PC-9 (cell line): ENCODE measurements around the gene HLA-DMB. TPM values are rescaled to one million over a fixed set of nuclear protein-coding genes. Genes with fewer than 3 reads are reported as not detected.
A peak's percentile ranks its signal among the peaks of the same experiment; 100 is the strongest.

Experiments
- BruUV-seq: library from RNA; stranded (reverse); fragments of 400-500 nt; replicated peaks from 2 replicates; lab custom pipeline; 2021; lab: Mats Ljungman, UMichigan
- CTCF ChIA-PET: fragments of 300-600 bp; sonication (Branson Sonifier 250); formaldehyde crosslinking; loops from one replicate; lab custom pipeline; 2022; ENCODE audit warnings: antibody characterized with exemption; lab: Charles Lee
- POLR2A ChIA-PET: fragments of 300-600 bp; sonication (Branson Sonifier 250); formaldehyde crosslinking; loops from one replicate; lab custom pipeline; 2022; ENCODE audit warnings: antibody characterized with exemption; ENCODE audit not compliant: unreplicated experiment; lab: Charles Lee
- DNase-seq, 2 experiments: peaks; one replicate each; pipeline versions ENCODE4 v3.0.0 to v3.0.0-alpha.2; 2015 to 2022; ENCODE audit warnings: mixed read lengths in 1 of 2
- H2AFZ ChIP-seq: fragments of 200-600 bp; sonication (generic); 2 replicates; pipeline ENCODE4 v1.8.1; 2017; ENCODE audit warnings: antibody characterized with exemption
- H3F3A ChIP-seq: fragments of 200-600 bp; sonication (generic); 2 replicates; pipeline ENCODE4 v1.8.1; 2017; ENCODE audit warnings: antibody characterized with exemption, mild to moderate bottlenecking, low read depth; ENCODE audit not compliant: insufficient read depth
- H3K27ac ChIP-seq: fragments of 200-600 bp; sonication (generic); 2 replicates; pipeline ENCODE4 v1.6.1; 2016; ENCODE audit warnings: mixed run types
- H3K27me3 ChIP-seq: fragments of 200-600 bp; sonication (generic); 2 replicates; pipeline ENCODE4 v1.6.1; 2016; ENCODE audit warnings: low read depth, mixed run types; ENCODE audit not compliant: insufficient read depth
- H3K36me3 ChIP-seq: fragments of 200-600 bp; sonication (generic); 2 replicates; pipeline ENCODE4 v1.6.1; 2016; ENCODE audit warnings: low read depth, mixed run types
- H3K4me1 ChIP-seq: fragments of 200-600 bp; sonication (generic); replicated peaks from 2 replicates; pipeline ENCODE4 v1.6.1; 2016; ENCODE audit warnings: mixed run types; ENCODE audit not compliant: insufficient read depth
- H3K4me2 ChIP-seq: fragments of 200-600 bp; sonication (generic); 2 replicates; pipeline ENCODE4 v1.6.1; 2017; ENCODE audit warnings: mixed run types
- H3K4me3 ChIP-seq: fragments of 200-600 bp; sonication (generic); 2 replicates; pipeline ENCODE4 v1.6.1; 2016; ENCODE audit warnings: mixed run types
- H3K79me2 ChIP-seq: fragments of 200-600 bp; sonication (generic); 2 replicates; pipeline ENCODE4 v1.6.1; 2017; ENCODE audit warnings: low read depth, mixed run types
- H3K9me2 ChIP-seq: fragments of 200-600 bp; sonication (generic); 2 replicates; pipeline ENCODE4 v1.8.1; 2017; ENCODE audit warnings: mild to moderate bottlenecking; ENCODE audit not compliant: insufficient read depth
- H3K9me3 ChIP-seq: fragments of 200-600 bp; sonication (generic); 2 replicates; pipeline ENCODE4 v1.8.1; 2016; ENCODE audit warnings: low read depth; ENCODE audit not compliant: insufficient read depth
- H4K20me1 ChIP-seq: fragments of 200-600 bp; sonication (generic); 2 replicates; pipeline ENCODE4 v1.8.1; 2017; ENCODE audit not compliant: insufficient read depth
- EZH2 ChIP-seq: fragments of 200-600 bp; sonication (generic); IDR thresholded peaks from 2 replicates; pipeline ENCODE4 v1.8.0; 2017; ENCODE audit warnings: antibody characterized with exemption, low read depth
- intact Hi-C: fragments of 100-400 bp; cut with micrococcal nuclease; formaldehyde crosslinking; loops from one replicate; pipeline ENCODE4 v1.10.0; 2022; ENCODE audit not compliant: unreplicated experiment
- total RNA-seq: library from RNA; stranded (reverse); gene quantifications from 2 replicates; pipeline ENCODE4 v1.2.3, GENCODE V29; 2021
- TF ChIP-seq, protein P1 (sequence below): fragments of 200-600 bp; sonication (generic); conservative IDR thresholded peaks from 2 replicates; pipeline ENCODE4 v1.6.1; 2017; ENCODE audit warnings: mixed run types, antibody characterized with exemption, mild to moderate bottlenecking, moderate library complexity

HLA-DMB gene
- total RNA-seq, 1 experiment from 2014 or later = 1.1 TPM

DNA sequence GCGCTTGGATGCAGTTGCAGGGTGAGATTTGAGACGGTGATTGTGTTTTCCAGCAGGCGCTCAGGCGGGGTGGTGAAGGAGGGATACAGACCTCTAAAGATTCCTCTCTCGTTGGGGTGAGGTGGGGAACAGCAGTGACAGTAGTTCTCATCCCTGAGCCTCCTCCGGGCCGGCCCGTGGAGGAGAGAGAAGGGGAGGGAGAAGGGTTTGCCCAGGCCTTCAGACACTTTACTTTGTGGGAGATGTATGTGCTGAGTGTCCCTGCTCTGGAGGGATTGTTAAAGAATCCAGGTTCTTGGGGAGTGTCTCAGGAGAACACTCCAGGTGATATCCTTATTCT lies 45.9 kb downstream of the HLA-DMB start:
- no peak for DNase-seq
- Histone ChIP-seq H3F3A (no peaks in the 10 kb centered on the region; the same call in 1 of the 2 replicates), H3K4me1 (peaks cover 12% of the 10 kb centered on the region), H3K79me2 (peaks cover 14% of the 10 kb centered on the region), H3K9me3 (no peaks in the 10 kb centered on the region), H4K20me1 (no peaks in the 10 kb centered on the region), H3K36me3 (no peaks in the 10 kb centered on the region), H2AFZ (peak overlapping the region; percentile 96), H3K27me3 (no peaks in the 10 kb centered on the region), H3K9me2 (no peaks in the 10 kb centered on the region), H3K27ac (no peak overlapping the region), H3K4me3 (peak overlapping the region; percentile 86), H3K4me2 (peak overlapping the region; percentile 91)
- intact Hi-C loops = loop anchor here (2.0 kb wide), 2 partner anchors 58 to 74 kb away; partner anchors contain the start of genes BRD2 and HLA-DMA
- BruUV-seq = TSS peak; percentile 48
- no peak for TF ChIP-seq EZH2
- TF ChIP-seq, protein P1, sequence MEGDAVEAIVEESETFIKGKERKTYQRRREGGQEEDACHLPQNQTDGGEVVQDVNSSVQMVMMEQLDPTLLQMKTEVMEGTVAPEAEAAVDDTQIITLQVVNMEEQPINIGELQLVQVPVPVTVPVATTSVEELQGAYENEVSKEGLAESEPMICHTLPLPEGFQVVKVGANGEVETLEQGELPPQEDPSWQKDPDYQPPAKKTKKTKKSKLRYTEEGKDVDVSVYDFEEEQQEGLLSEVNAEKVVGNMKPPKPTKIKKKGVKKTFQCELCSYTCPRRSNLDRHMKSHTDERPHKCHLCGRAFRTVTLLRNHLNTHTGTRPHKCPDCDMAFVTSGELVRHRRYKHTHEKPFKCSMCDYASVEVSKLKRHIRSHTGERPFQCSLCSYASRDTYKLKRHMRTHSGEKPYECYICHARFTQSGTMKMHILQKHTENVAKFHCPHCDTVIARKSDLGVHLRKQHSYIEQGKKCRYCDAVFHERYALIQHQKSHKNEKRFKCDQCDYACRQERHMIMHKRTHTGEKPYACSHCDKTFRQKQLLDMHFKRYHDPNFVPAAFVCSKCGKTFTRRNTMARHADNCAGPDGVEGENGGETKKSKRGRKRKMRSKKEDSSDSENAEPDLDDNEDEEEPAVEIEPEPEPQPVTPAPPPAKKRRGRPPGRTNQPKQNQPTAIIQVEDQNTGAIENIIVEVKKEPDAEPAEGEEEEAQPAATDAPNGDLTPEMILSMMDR = no peak
- POLR2A ChIA-PET = interaction anchor here (0.5 to 3.0 kb wide), 4 partner anchors 60 to 923 kb away, joined by 4 to 27 read pairs (median 10); no protein-coding TSS in a partner anchor
- CTCF ChIA-PET = interaction anchor here (1.2 to 2.3 kb wide), 4 partner anchors 39 to 89 kb away, joined by 5 to 10 read pairs (median 8); partner anchors contain the start of gene HLA-DMA

- Histone ChIP-seq H3K9me3 (no peaks in the 10 kb centered on the region), H3K4me1 (peaks cover 12% of the 10 kb centered on the region), H3K79me2 (peaks cover 14% of the 10 kb centered on the region), H3K4me3 (peak overlapping the region; percentile 86), H3K4me2 (peak overlapping the region; percentile 91), H3F3A (no peaks in the 10 kb centered on the region; the same call in 1 of the 2 replicates), H3K36me3 (no peaks in the 10 kb centered on the region), H3K27ac (peak overlapping the region; percentile 63), H3K9me2 (no peaks in the 10 kb centered on the region), H4K20me1 (no peaks in the 10 kb centered on the region), H2AFZ (peak overlapping the region; percentile 96), H3K27me3 (no peaks in the 10 kb centered on the region)
- ChIA-PET POLR2A (interaction anchor here (0.5 to 3.0 kb wide), 5 partner anchors 59 to 923 kb away, joined by 3 to 27 read pairs (median 10); no protein-coding TSS in a partner anchor), CTCF (interaction anchor here (1.2 to 2.3 kb wide), 4 partner anchors 39 to 90 kb away, joined by 5 to 10 read pairs (median 8); partner anchors contain the start of gene HLA-DMA)
- intact Hi-C loops = loop anchor here (2.0 kb wide), 2 partner anchors 58 to 74 kb away; partner anchors contain the start of genes BRD2 and HLA-DMA
- BruUV-seq = no TSS peak
- peak; percentile 83 to 97 for DNase-seq
- TF ChIP-seq, protein P1 = no peak
- no peak for TF ChIP-seq EZH2
Observed at GRCh38 chr6:32894085-32895005, 46.5 kb downstream of the HLA-DMB start.

- Histone ChIP-seq H3K36me3 (no peaks in the 10 kb centered on the region), H3K4me3 (no peak overlapping the region), H3K79me2 (peaks cover 10% of the 10 kb centered on the region; the same call in 1 of the 2 replicates), H3K9me2 (no peaks in the 10 kb centered on the region), H3K4me1 (peaks cover 9% of the 10 kb centered on the region), H3K27me3 (no peaks in the 10 kb centered on the region), H2AFZ (no peak overlapping the region), H3K4me2 (no peak overlapping the region), H3K9me3 (no peaks in the 10 kb centered on the region), H3K27ac (no peak overlapping the region), H4K20me1 (no peaks in the 10 kb centered on the region), H3F3A (no peaks in the 10 kb centered on the region; the same call in 1 of the 2 replicates)
- intact Hi-C loops = loop anchor here (1.0 kb wide), 1 partner anchor 20 kb away; no protein-coding TSS in a partner anchor
- POLR2A ChIA-PET = interaction anchor here (0.6 kb wide), 1 partner anchor 62 kb away, joined by 3 read pairs; no protein-coding TSS in a partner anchor
- CTCF ChIA-PET = no interaction called here
- TF ChIP-seq, protein P1 = no peak
- TF ChIP-seq EZH2 = no peak
- DNase-seq = no peak
- BruUV-seq = no TSS peak
Observed at GRCh38 chr6:32890831-32891230, 50.0 kb downstream of the HLA-DMB start.
